Hepatocyte (in vitro differentiated cells): Measurements from ENCODE around the gene ATXN7L1. TPM values are rescaled to one million over a fixed set of nuclear protein-coding genes. Genes with fewer than 3 reads are reported as not detected.

Experiments used
- DNase-seq: peaks from one replicate; pipeline ENCODE4 v3.0.0-alpha.2; 2016; ENCODE audit warnings: low spot score
- H2AFZ ChIP-seq: fragments of 200-600 bp; sonication (generic); 2 replicates; pipeline ENCODE4 v1.6.0; 2016; ENCODE audit warnings: antibody characterized with exemption, mild to moderate bottlenecking
- H3K27ac ChIP-seq: fragments of 200-600 bp; sonication (generic); 2 replicates; pipeline ENCODE4 v1.5.1; 2016; ENCODE audit warnings: mild to moderate bottlenecking
- H3K27me3 ChIP-seq: fragments of 200-600 bp; sonication (generic); 2 replicates; pipeline ENCODE4 v1.6.1; 2016
- H3K36me3 ChIP-seq: fragments of 200-600 bp; sonication (generic); replicated peaks from 2 replicates; pipeline ENCODE4 v1.5.1; 2016; ENCODE audit warnings: low read depth; ENCODE audit not compliant: insufficient read depth
- H3K4me1 ChIP-seq: fragments of 200-600 bp; sonication (generic); 2 replicates; pipeline ENCODE4 v1.5.1; 2016; ENCODE audit warnings: mild to moderate bottlenecking, moderate library complexity; ENCODE audit not compliant: insufficient read depth
- H3K4me2 ChIP-seq: fragments of 200-600 bp; sonication (generic); 2 replicates; pipeline ENCODE4 v1.6.0; 2016
- H3K4me3 ChIP-seq: fragments of 200-600 bp; sonication (generic); 2 replicates; pipeline ENCODE4 v1.5.1; 2016; ENCODE audit warnings: mild to moderate bottlenecking
- H3K79me2 ChIP-seq: fragments of 200-600 bp; sonication (generic); 2 replicates; pipeline ENCODE4 v1.6.0; 2017; ENCODE audit warnings: mild to moderate bottlenecking
- H3K9me2 ChIP-seq: fragments of 200-600 bp; sonication (generic); replicated peaks from 2 replicates; pipeline ENCODE4 v1.6.0; 2017; ENCODE audit warnings: mild to moderate bottlenecking; ENCODE audit not compliant: insufficient read depth
- H3K9me3 ChIP-seq: fragments of 200-600 bp; sonication (generic); 2 replicates; pipeline ENCODE4 v1.5.1; 2016; ENCODE audit warnings: low read depth, mild to moderate bottlenecking
- H4K20me1 ChIP-seq: fragments of 200-600 bp; sonication (generic); 2 replicates; pipeline ENCODE4 v1.6.0; 2016; ENCODE audit warnings: mild to moderate bottlenecking; ENCODE audit not compliant: insufficient read depth, poor library complexity, severe bottlenecking
- CTCF ChIP-seq: fragments of 200-600 bp; sonication (generic); IDR thresholded peaks from 2 replicates; pipeline ENCODE4 v1.5.1; 2016; ENCODE audit warnings: antibody characterized with exemption, mild to moderate bottlenecking; ENCODE audit not compliant: poor library complexity
- EZH2 ChIP-seq: fragments of 200-600 bp; sonication (generic); IDR thresholded peaks from 2 replicates; pipeline ENCODE4 v1.6.1; 2016; ENCODE audit warnings: antibody characterized with exemption, mild to moderate bottlenecking, borderline replicate concordance
- EZH2phosphoT487 ChIP-seq: fragments of 200-600 bp; sonication (generic); IDR thresholded peaks from one replicate; pipeline ENCODE4 v1.6.1; 2018; ENCODE audit warnings: antibody characterized with exemption, mild to moderate bottlenecking, low read depth, moderate library complexity; ENCODE audit not compliant: unreplicated experiment, severe bottlenecking
- WGBS: methylation state at CpG from one replicate; pipeline ENCODE4 v1.1.6; 2016; ENCODE audit warnings: low lambda C conversion rate; ENCODE audit errors: missing lambda C conversion rate; 5-methylcytosine and 5-hydroxymethylcytosine counted together
- polyA plus RNA-seq: library from polyadenylated mRNA; unstranded; fragments of >200 nt; fragmentation: Nextera tagmentation; extraction: Ambion mirVana; gene quantifications from 2 replicates; pipeline ENCODE4 v1.2.1, GENCODE V29; 2016
- total RNA-seq: library from RNA; depleted of rRNA; stranded (reverse); fragments of >200 nt; gene quantifications from 2 replicates; pipeline ENCODE4 v1.2.3, GENCODE V29; 2014

ATXN7L1 gene
- total and polyA plus RNA-seq, 2 experiments from 2014 or later, result 8.9 to 9.3 TPM

DNA sequence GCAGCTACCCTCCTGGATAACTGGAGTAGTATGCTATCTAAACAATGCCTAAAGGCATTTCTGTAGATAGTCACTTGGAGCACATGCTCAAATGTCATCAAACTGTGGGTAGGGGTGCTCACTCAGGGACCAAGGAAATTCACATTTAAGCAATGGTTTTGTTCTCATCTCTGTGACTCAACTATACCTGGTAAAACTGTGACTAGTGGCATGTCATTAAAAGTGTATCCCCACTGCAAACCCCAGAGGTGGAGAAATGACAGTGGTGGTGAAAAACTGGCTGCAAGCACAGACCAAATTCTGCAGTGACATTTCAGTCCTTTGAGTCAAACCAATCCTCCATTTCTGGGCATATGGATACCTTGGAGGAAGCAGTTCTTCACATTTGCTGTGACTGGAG is 160.9 kb downstream of the ATXN7L1 start:
- H3K4me2 ChIP-seq, result no peak overlapping the region
- no peaks in the 10 kb centered on the region for H4K20me1 ChIP-seq
- H3K79me2 ChIP-seq, result no peaks in the 10 kb centered on the region
- no peak overlapping the region for H2AFZ ChIP-seq
- no peak for TF ChIP-seq EZH2phosphoT487
- no peak for TF ChIP-seq CTCF
- TF ChIP-seq EZH2, result no peak
- no peaks in the 10 kb centered on the region for H3K9me2 ChIP-seq
- no peak for DNase-seq
- H3K27ac ChIP-seq, result no peak overlapping the region
- H3K4me1 ChIP-seq, result no peaks in the 10 kb centered on the region
- H3K27me3 ChIP-seq, result no peaks in the 10 kb centered on the region
- peaks cover 17% of the 10 kb centered on the region for H3K9me3 ChIP-seq
- no peaks in the 10 kb centered on the region for H3K36me3 ChIP-seq
- no peak overlapping the region for H3K4me3 ChIP-seq

GRCh38 chr7:105713488-105714465 is 162.6 kb downstream of the ATXN7L1 start:
- DNase-seq, result no peak
- Histone ChIP-seq H3K36me3 (no peaks in the 10 kb centered on the region), H3K9me3 (peaks cover 17% of the 10 kb centered on the region), H4K20me1 (no peaks in the 10 kb centered on the region), H2AFZ (no peak overlapping the region), H3K4me3 (no peak overlapping the region), H3K4me2 (no peak overlapping the region), H3K27ac (no peak overlapping the region), H3K27me3 (no peaks in the 10 kb centered on the region), H3K4me1 (no peaks in the 10 kb centered on the region), H3K79me2 (no peaks in the 10 kb centered on the region), H3K9me2 (no peaks in the 10 kb centered on the region)
- 70% methylated on average over 6 of the region's 6 CpGs for WGBS
- TF ChIP-seq EZH2 (no peak), EZH2phosphoT487 (no peak), CTCF (no peak)

DNA sequence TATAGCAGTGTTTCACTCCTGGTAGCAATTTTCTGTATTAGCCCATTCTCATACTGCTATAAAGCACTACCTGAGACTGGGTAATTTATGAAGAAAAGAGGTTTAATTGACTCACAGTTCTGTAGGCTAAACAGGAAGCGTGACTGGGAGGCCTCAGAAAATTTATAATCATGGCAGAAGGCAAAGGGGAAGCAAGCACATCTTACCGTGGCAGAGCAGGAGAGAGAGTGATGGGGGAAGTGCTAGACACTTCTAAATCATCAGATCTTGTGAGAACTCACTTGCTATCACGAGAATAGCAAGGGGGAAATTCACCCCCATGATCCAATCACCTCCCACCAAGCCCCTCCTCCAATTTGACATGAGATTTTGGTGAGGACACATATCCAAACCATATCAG is 163.5 kb downstream of the ATXN7L1 start:
- H3K4me3 ChIP-seq, result no peak overlapping the region
- H3K4me1 ChIP-seq, result no peaks in the 10 kb centered on the region
- TF ChIP-seq EZH2phosphoT487, result no peak
- TF ChIP-seq EZH2, result no peak
- no peak for TF ChIP-seq CTCF
- WGBS, result 97% methylated on average over 3 of the region's 3 CpGs
- H3K79me2 ChIP-seq, result no peaks in the 10 kb centered on the region
- DNase-seq, result no peak
- no peaks in the 10 kb centered on the region for H3K36me3 ChIP-seq
- H4K20me1 ChIP-seq, result no peaks in the 10 kb centered on the region
- H3K4me2 ChIP-seq, result no peak overlapping the region
- no peak overlapping the region for H2AFZ ChIP-seq
- H3K27ac ChIP-seq, result no peak overlapping the region
- H3K9me3 ChIP-seq, result peaks cover 17% of the 10 kb centered on the region
- no peaks in the 10 kb centered on the region for H3K27me3 ChIP-seq
- H3K9me2 ChIP-seq, result no peaks in the 10 kb centered on the region
